HG03469 (cell line): ENCODE measurements around the gene CCDC34.

Experiments
- ATAC-seq: cut with Tn5 transposase; IDR thresholded peaks from one replicate; pipeline ENCODE4 v1.9.1; 2021; ENCODE audit warnings: mild to moderate bottlenecking, moderate library complexity, moderate number of reproducible peaks; ENCODE audit not compliant: unreplicated experiment

Gene CCDC34

GRCh38 chr11:27293515-27294417, 69.2 kb downstream of the CCDC34 start:
- no peak for ATAC-seq

DNA sequence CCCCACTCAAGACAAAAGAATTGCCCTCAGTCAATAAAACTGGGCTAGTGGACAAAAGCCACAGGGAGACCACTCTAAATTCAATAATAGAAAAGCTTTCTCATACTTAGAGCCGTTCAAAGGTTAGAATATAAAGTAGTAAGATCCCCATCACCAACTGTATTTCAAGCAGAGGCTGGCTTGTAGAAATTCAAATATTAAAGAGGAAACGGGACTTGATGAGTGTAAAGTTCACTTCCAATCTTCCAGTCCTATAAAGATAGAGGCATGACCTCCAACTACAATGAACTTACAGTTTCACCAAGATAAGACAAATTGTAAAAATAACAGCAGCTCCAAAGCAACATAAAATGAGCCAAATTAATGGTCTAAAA, 70.4 kb downstream of the CCDC34 start:
- no peak for ATAC-seq

DNA sequence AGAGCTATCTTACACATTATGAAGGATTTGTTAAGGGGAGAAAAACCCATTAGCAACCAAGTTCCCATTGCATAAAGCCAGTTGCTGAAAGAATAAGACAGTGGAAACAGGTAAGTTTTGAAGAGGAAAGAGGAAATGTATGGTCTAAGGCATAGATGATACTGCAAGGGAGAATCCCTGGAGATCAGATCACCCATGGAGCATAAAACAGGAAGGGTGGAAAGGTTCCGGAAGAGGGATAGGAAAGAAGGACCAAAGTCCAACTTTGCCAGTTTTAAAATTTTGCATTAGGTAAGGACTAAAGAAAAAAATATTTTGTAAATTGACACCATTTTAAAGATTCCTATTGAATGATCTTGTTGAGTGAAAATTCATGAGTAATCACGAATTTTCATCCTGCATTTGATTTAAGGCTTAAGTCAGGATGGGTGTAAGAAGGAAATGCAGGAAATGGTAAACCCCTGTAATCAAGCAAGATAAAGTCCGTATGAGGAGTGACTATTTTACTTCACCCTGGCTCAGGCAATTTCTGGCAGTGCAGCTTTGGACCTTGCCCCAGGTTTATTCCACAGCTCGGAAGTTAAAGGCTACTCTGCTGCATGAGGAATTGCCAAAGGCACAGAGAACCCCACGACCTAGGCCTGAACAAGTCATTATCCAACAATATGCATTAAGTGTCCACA, 70.9 kb downstream of the CCDC34 start:
- ATAC-seq, result no peak

- no peak for ATAC-seq
Measured at GRCh38 chr11:27291302-27291889, 71.6 kb downstream of the CCDC34 start.

DNA sequence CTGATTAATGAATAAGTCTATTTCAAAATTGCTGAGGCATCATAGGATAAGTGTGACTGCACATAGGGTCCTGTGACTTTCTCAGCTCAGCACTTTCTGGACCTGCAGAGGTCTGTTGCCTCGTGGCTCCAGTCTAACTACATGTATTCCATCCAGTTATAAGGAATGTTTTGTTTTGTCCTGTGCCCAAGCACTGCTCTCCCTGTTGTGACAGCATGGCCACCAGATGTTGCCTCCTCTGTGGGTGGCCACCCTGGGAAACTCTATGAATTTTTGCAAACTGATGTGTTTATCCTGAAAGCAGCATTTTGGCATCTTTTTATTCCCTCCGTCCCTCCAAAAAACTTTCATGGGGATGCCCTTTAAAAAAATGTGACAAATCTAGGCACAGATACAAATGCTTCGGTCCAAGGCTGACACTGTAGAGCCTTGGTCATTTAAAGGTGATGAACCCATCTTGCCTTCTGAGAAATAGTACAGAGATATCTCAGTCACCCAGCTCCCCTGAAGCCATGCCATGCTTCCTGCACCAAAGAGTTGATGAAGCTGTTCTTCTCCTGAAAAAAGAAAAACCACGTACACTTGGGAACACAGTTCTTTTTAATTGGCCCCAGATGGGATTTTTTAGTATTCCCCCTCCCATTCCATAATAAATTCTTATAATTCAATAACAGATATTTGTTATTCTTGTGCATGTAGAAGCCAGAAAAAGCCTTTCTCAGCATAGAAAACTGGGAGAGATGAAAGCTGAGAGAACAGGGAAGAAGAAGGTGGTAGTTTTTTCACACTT, 72.6 kb downstream of the CCDC34 start:
- no peak for ATAC-seq
